Mesenchymal stem cell (in vitro differentiated cells and primary cell): ENCODE results near the gene CBARP.
A peak's percentile ranks its signal among the peaks of the same experiment; 100 is the strongest.

Source experiments
- DNase-seq: peaks from one replicate; pipeline ENCODE4 v3.0.0-alpha.2; 2013
- H2AFZ ChIP-seq: one replicate; pipeline ENCODE4 v1.6.1; 2013; ENCODE audit warnings: low read depth, mild to moderate bottlenecking, control low read depth, inconsistent platforms, low read length, moderate library complexity
- H2AK5ac ChIP-seq: 2 replicates; pipeline ENCODE4 v1.6.1; 2013; ENCODE audit warnings: low read length, moderate library complexity, mild to moderate bottlenecking, inconsistent platforms; ENCODE audit not compliant: severe bottlenecking
- H2BK120ac ChIP-seq: one replicate; pipeline ENCODE4 v1.6.1; 2013; ENCODE audit warnings: low read depth, mild to moderate bottlenecking, inconsistent platforms, low read length, moderate library complexity
- H2BK12ac ChIP-seq, 2 experiments: one replicate each; pipeline ENCODE4 v1.6.1; 2013; ENCODE audit warnings: inconsistent platforms in 2 of 2, low read length in 2 of 2, mild to moderate bottlenecking in 2 of 2, moderate library complexity in 2 of 2, control low read depth in 1 of 2
- H2BK15ac ChIP-seq: one replicate; pipeline ENCODE4 v1.6.1; 2013; ENCODE audit warnings: mild to moderate bottlenecking, low read depth, inconsistent platforms; ENCODE audit not compliant: poor library complexity, severe bottlenecking
- H2BK5ac ChIP-seq: 2 replicates; pipeline ENCODE4 v1.6.1; 2013; ENCODE audit warnings: low read depth, mild to moderate bottlenecking, low read length, control low read depth, inconsistent platforms; ENCODE audit not compliant: poor library complexity, severe bottlenecking
- H3K14ac ChIP-seq, 2 experiments: one replicate each; pipeline ENCODE4 v1.6.1; 2013; ENCODE audit warnings: inconsistent platforms in 2 of 2, low read length in 2 of 2, control low read depth in 1 of 2, mild to moderate bottlenecking in 1 of 2, moderate library complexity in 1 of 2
- H3K18ac ChIP-seq, 2 experiments: one replicate each; pipeline ENCODE4 v1.6.1; 2013; ENCODE audit warnings: inconsistent platforms in 2 of 2, low read length in 2 of 2, control low read depth in 1 of 2, low read depth in 1 of 2, mild to moderate bottlenecking in 1 of 2
- H3K23ac ChIP-seq, 2 experiments: one replicate each; pipeline ENCODE4 v1.6.1; 2013; ENCODE audit warnings: inconsistent platforms in 2 of 2, low read length in 2 of 2, mild to moderate bottlenecking in 2 of 2, moderate library complexity in 2 of 2, control low read depth in 1 of 2
- H3K27ac ChIP-seq: 2 replicates; pipeline ENCODE4 v1.5.1; 2013; ENCODE audit warnings: mild to moderate bottlenecking, moderate library complexity, low read length, control low read depth, inconsistent platforms; ENCODE audit not compliant: poor library complexity, severe bottlenecking
- H3K27me3 ChIP-seq, 2 experiments: 2 replicates each; pipeline versions ENCODE4 v1.6.1 to v1.7.0; 2013; ENCODE audit warnings: low read length in 2 of 2, mild to moderate bottlenecking in 2 of 2, moderate library complexity in 2 of 2, control low read depth in 1 of 2, inconsistent platforms in 1 of 2; ENCODE audit not compliant: control insufficient read depth in 1 of 2, insufficient read depth in 1 of 2
- H3K36me3 ChIP-seq, 2 experiments: 2 replicates each; pipeline versions ENCODE4 v1.6.1 to v1.7.0; 2013; ENCODE audit warnings: low read length in 2 of 2, control low read depth in 1 of 2, inconsistent platforms in 1 of 2, low read depth in 1 of 2, mild to moderate bottlenecking in 1 of 2; ENCODE audit not compliant: insufficient read depth in 2 of 2, control insufficient read depth in 1 of 2
- H3K4ac ChIP-seq, 2 experiments: one replicate each; pipeline ENCODE4 v1.6.1; 2013; ENCODE audit warnings: inconsistent platforms in 2 of 2, low read length in 2 of 2, mild to moderate bottlenecking in 2 of 2, moderate library complexity in 2 of 2, control low read depth in 1 of 2, low read depth in 1 of 2
- H3K4me1 ChIP-seq: 2 replicates; pipeline ENCODE4 v1.6.1; 2013; ENCODE audit warnings: low read depth, low read length, control low read depth; ENCODE audit not compliant: control insufficient read depth, insufficient read depth
- H3K4me2 ChIP-seq: 2 replicates; pipeline ENCODE4 v1.6.1; 2013; ENCODE audit warnings: low read length, mild to moderate bottlenecking, inconsistent platforms; ENCODE audit not compliant: poor library complexity, severe bottlenecking
- H3K4me3 ChIP-seq, 2 experiments: 2 replicates each; pipeline versions ENCODE4 v1.5.1 to v1.7.0; 2013; ENCODE audit warnings: low read length in 2 of 2, mild to moderate bottlenecking in 2 of 2, control low read depth in 1 of 2, low read depth in 1 of 2; ENCODE audit not compliant: insufficient read depth in 1 of 2
- H3K79me1 ChIP-seq: replicated peaks from 2 replicates; pipeline ENCODE4 v1.6.1; 2013; ENCODE audit warnings: mild to moderate bottlenecking, control low read depth, low read length, inconsistent platforms; ENCODE audit not compliant: poor library complexity, severe bottlenecking
- H3K9ac ChIP-seq: 2 replicates; pipeline ENCODE4 v1.7.0; 2013; ENCODE audit warnings: mild to moderate bottlenecking, low read length, moderate library complexity
- H3K9me3 ChIP-seq: 2 replicates; pipeline ENCODE4 v1.7.0; 2013; ENCODE audit warnings: mild to moderate bottlenecking, low read length; ENCODE audit not compliant: control insufficient read depth
- H4K8ac ChIP-seq: one replicate; pipeline ENCODE4 v1.6.1; 2013; ENCODE audit warnings: inconsistent platforms, mild to moderate bottlenecking, low read length, moderate library complexity
- H4K91ac ChIP-seq: one replicate; pipeline ENCODE4 v1.6.1; 2013; ENCODE audit warnings: mild to moderate bottlenecking, low read length, inconsistent platforms
- WGBS: methylation state at CpG from one replicate; pipeline ENCODE4 v1.1.7; 2013; ENCODE audit warnings: mixed read lengths; 5-methylcytosine and 5-hydroxymethylcytosine counted together

The CBARP gene

GRCh38 chr19:1284979-1285736, 47.4 kb upstream of the CBARP start:
- Histone ChIP-seq H3K36me3 (peaks cover 0 to 9% of the 10 kb centered on the region in 2 experiments), H3K4ac (no peak overlapping the region), H4K91ac (no peak overlapping the region), H2AK5ac (no peak overlapping the region), H2BK5ac (no peak overlapping the region), H4K8ac (no peak overlapping the region), H2AFZ (no peak overlapping the region), H2BK12ac (no peak overlapping the region), H3K4me3 (peak overlapping the region in 1 of 2 experiments; percentile 17), H3K27me3 (peaks cover 37 to 66% of the 10 kb centered on the region in 2 experiments), H3K27ac (no peak overlapping the region), H3K18ac (no peak overlapping the region), H2BK120ac (no peak overlapping the region), H3K4me2 (no peak overlapping the region), H3K4me1 (peaks cover 11% of the 10 kb centered on the region), H3K23ac (no peak overlapping the region), H3K14ac (no peak overlapping the region), H3K9ac (no peak overlapping the region), H3K79me1 (no peaks in the 10 kb centered on the region), H2BK15ac (peak overlapping the region; percentile 66), H3K9me3 (no peaks in the 10 kb centered on the region)
- 32% methylated on average over 33 of the region's 51 CpGs for WGBS
- DNase-seq: no peak

- H2BK12ac ChIP-seq: no peak overlapping the region
Measured at GRCh38 chr19:1284293-1284978, 46.6 kb upstream of the CBARP start.

GRCh38 chr19:1283917-1284292, 46.1 kb upstream of the CBARP start:
- Histone ChIP-seq H3K4me2 (no peak overlapping the region), H3K18ac (no peak overlapping the region), H3K27me3 (peaks cover 37 to 55% of the 10 kb centered on the region in 2 experiments), H2AFZ (no peak overlapping the region), H2BK12ac (no peak overlapping the region), H3K4me1 (peaks cover 12% of the 10 kb centered on the region), H3K79me1 (peaks cover 7% of the 10 kb centered on the region), H2BK15ac (no peak overlapping the region), H3K4ac (no peak overlapping the region), H3K4me3 (no peak overlapping the region), H3K36me3 (peaks cover 8 to 21% of the 10 kb centered on the region in 2 experiments), H4K8ac (no peak overlapping the region), H3K9ac (no peak overlapping the region), H3K14ac (no peak overlapping the region), H3K9me3 (no peaks in the 10 kb centered on the region), H2AK5ac (no peak overlapping the region), H3K23ac (no peak overlapping the region), H4K91ac (no peak overlapping the region), H2BK120ac (no peak overlapping the region), H2BK5ac (no peak overlapping the region), H3K27ac (no peak overlapping the region)
- WGBS: 87% methylated on average over 11 of the region's 12 CpGs
- DNase-seq: no peak

More at GRCh38 chr19:1284293-1284978, 46.6 kb upstream of the CBARP start:
- Histone ChIP-seq H2AK5ac (no peak overlapping the region), H2BK15ac (no peak overlapping the region), H3K4me3 (no peak overlapping the region), H3K27ac (no peak overlapping the region), H3K4me2 (no peak overlapping the region), H3K4me1 (peaks cover 12% of the 10 kb centered on the region), H4K91ac (no peak overlapping the region), H3K27me3 (peaks cover 37 to 60% of the 10 kb centered on the region in 2 experiments), H3K79me1 (peaks cover 2% of the 10 kb centered on the region), H4K8ac (no peak overlapping the region), H3K18ac (no peak overlapping the region), H3K4ac (no peak overlapping the region), H3K9me3 (no peaks in the 10 kb centered on the region), H3K9ac (no peak overlapping the region), H3K23ac (no peak overlapping the region), H2BK120ac (no peak overlapping the region), H3K14ac (no peak overlapping the region), H2BK5ac (no peak overlapping the region), H3K36me3 (peaks cover 2 to 16% of the 10 kb centered on the region in 2 experiments), H2AFZ (no peak overlapping the region)
- 82% methylated on average over 20 of the region's 20 CpGs for WGBS
- DNase-seq: no peak

GRCh38 chr19:1283207-1283916, 45.6 kb upstream of the CBARP start:
- Histone ChIP-seq H3K4me1 (peaks cover 12% of the 10 kb centered on the region), H2BK12ac (no peak overlapping the region), H3K36me3 (peaks cover 9 to 26% of the 10 kb centered on the region in 2 experiments), H2BK120ac (no peak overlapping the region), H3K23ac (no peak overlapping the region), H3K79me1 (peaks cover 9% of the 10 kb centered on the region), H3K4me2 (no peak overlapping the region), H3K9me3 (no peaks in the 10 kb centered on the region), H2BK15ac (no peak overlapping the region), H2BK5ac (no peak overlapping the region), H3K4ac (no peak overlapping the region), H4K8ac (no peak overlapping the region), H3K14ac (no peak overlapping the region), H3K27ac (no peak overlapping the region), H3K27me3 (peaks cover 37 to 49% of the 10 kb centered on the region in 2 experiments), H4K91ac (no peak overlapping the region), H3K18ac (no peak overlapping the region), H2AFZ (no peak overlapping the region), H3K4me3 (no peak overlapping the region), H2AK5ac (no peak overlapping the region), H3K9ac (no peak overlapping the region)
- DNase-seq: no peak
- WGBS: 86% methylated on average over 28 of the region's 29 CpGs
